NCI-H187 treated with DMSO at 0.1 percent for 48 hours (cell line): ENCODE data around the gene SRPK3.
A peak's percentile ranks its signal among the peaks of the same experiment; 100 is the strongest.
"Not testable (repeated sequence)": the region's sequence is repeated elsewhere in the genome, so short reads cannot be mapped to it uniquely, and the experiment has no call there.

Source experiments
- DNase-seq: peaks from one replicate; lab custom pipeline; 2025; lab: John Stamatoyannopoulos, UW

The SRPK3 gene

DNA sequence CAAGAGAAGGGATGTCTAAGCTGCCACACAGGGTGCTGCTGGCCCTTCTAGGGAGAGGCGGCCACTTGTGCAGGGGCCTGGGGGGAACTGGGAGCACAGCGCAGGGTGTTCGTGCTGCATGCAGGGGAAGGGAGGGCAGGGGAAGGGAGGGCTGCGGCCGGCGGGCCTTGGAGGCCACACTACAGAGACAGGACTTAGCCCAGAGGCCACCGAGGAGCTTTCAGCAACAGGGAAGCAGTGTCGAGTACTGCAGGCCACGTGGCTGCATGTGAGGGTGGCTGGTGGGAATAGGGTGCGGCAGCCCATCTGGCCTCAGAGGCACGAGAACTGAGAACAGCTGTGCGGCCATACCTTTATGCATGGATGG is 35.8 kb upstream of the SRPK3 start:
- not testable (repeated sequence) for DNase-seq

DNA sequence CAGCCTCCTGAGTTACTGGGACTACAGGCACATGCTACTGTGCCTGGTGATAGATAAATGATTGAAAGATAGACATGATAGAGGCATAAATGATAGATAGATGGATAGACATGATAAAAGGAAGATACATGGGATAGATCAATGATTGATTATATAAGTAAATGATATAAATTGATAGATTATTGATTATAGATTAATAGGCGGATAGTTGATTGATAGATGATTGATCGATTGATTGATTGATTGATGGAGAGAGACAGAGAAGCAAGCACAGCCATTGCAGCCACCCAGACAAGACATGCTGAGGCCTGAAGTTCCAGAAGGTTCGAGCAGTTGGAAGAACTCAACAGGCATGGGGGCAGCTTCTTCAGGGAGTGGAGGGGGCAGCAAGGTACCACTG is 34.5 kb upstream of the SRPK3 start:
- no peak for DNase-seq

DNA sequence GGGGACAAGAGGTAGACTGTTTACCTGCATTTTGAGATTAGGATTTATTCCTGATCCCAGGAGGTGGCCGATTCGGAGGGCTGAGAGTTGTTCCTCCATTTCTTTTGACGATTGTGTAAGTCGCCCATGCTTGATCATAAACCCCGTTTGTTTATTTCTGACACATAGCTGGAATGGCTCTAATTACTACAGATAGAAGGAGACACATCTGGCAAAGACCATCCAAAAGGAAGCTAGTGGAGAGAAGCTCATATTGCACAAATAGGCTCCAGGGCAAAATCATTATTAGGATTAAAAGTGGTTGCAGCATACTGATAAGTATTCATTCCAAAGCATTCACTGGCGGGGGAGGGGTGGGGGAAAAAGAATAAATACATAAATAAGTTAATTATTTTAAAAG is 33.9 kb upstream of the SRPK3 start:
- DNase-seq: not testable (repeated sequence)

DNA sequence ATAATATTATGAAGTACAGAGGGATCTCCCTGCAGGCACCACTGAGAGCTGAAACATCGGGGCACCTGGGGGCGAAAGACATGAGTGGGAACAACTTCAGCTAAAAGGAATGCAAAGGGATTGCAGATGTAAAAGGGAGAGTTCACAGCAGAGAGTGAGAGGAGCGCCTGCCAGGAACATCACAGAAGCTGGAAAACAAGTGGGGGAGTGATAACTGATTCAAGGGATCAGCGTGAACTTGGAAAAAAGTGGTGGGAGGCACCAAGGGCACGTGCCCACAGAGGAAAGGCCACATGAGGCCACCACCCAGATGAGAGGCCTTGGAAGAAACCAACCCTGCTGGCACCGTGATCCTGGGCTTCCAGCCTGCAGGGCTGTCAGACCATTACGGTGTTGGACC is 31.8 kb upstream of the SRPK3 start:
- DNase-seq: not testable (repeated sequence)

DNA sequence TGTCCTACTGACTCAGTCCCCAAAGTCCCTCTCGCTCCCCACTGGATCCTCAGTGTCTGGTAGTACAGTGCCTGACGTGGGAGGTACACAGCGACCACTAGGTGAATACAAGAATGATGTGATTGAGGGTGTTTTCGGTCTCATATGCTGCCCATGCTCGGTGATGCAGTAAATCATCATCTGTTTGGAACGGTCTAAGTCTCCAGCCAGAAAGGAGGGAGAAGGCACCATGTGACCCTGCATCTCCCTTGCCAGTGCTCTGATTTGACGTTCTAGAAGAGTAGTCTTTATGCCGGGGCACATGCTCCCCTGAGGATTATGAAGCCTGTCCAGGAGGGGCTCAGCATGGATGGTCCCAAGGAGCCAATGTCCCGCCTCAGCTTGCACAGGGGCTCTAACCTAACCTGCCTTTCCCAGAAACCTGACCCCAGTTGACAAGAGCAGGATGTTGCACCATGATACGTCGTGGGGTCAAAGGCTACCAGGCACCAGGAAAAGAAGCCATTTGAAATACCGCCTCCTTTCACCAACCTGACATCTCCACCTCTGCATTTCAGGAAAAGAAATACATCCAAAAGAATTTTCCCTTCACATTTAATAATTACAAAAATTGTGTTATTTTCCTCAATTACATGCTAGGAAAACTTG is 30.6 kb upstream of the SRPK3 start:
- DNase-seq: no peak

DNA sequence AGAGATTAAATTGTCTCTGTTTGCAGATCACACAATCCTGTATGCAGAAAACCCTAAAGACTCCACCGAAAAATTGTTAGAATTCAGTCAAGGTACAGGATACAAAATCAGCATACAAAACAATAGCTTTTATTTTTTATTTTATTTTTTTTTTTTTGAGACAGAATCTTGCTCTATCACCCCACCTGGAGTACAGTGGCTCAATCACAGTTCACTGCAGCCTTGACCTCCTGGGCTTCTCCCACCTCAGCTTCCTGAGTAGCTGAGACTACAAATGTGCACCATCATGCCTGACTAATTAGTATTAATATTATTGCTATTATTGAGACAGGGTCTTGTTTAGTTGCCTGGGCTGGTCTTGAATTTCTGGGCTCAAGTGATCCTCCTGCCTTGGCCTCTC is 25.7 kb upstream of the SRPK3 start:
- DNase-seq: no peak

DNA sequence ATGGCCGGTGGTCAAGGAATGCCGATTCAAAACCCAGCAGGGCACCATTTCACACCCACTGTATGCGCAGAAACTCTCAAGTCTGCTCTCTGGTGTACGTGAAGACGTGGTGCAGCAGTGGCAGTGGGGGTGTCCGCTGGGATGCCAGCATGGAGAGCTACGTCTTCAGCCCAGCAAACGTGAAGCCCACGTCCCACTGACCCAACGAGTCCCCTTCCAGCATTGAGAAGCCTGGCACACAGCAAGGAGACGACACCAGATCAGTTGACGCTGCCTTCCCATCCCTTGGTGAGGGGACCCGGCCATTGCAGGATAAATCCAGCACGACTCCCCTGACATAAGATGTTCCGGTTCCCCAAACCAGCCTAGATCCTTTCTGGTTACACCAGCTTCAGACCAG is 19.0 kb upstream of the SRPK3 start:
- no peak for DNase-seq

DNA sequence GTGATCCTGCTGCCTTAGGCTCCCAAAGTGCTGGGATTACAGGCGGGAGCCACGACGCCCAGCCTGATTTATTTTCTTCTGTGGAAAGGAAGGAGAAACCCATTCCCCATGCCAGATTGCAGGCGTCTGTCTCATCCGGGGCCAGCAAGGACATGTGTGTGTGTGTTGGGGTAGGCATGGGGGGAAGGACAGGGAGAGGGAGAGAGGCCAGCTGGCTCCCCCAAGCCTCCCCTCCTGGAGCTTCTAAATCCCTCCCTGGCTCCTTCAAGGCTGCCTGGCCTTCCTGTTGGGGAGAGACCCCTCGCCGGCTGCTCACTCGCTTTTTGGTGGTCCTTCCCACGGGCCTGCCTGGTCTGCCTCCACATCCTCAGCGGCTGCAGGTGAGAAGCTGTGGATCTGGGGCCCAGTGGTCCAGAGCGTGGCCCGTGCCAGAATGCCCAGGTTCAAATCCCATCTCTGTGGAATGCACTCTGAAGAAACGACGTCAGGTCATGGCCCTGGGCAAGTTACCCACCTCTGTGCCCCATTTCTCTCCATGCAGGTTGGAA is 18.1 kb upstream of the SRPK3 start:
- no peak for DNase-seq

DNA sequence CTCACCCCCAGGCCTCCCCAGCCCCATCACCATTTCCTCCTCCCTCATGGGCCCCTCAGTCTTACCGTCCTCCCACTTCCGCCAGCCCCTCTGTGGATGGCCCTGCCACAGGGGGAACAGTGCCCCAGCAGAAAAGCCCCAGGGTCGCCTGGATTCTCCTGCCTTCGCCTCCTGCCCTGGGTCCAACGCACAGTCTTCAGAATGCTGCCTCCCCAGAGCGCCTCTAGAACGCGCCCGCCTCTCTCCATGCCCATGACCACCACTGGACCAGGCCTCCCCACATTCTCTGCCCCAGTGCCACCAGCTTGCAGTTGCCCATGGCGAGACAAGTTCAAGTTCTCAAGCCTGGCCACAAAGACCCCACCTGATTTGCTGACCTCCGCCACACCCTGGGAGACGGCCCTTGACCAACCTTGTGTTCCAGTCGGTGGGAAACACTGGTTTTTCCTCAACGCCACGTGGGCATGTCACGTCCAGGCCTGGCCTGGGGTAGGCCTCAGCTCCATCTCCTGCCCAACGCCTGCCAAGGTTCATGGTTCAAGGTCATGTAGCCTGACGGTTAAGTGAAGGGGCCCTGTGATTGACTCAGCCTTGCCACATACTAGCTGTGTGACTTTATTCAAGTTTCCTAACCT is 17.4 kb upstream of the SRPK3 start:
- DNase-seq: no peak

DNA sequence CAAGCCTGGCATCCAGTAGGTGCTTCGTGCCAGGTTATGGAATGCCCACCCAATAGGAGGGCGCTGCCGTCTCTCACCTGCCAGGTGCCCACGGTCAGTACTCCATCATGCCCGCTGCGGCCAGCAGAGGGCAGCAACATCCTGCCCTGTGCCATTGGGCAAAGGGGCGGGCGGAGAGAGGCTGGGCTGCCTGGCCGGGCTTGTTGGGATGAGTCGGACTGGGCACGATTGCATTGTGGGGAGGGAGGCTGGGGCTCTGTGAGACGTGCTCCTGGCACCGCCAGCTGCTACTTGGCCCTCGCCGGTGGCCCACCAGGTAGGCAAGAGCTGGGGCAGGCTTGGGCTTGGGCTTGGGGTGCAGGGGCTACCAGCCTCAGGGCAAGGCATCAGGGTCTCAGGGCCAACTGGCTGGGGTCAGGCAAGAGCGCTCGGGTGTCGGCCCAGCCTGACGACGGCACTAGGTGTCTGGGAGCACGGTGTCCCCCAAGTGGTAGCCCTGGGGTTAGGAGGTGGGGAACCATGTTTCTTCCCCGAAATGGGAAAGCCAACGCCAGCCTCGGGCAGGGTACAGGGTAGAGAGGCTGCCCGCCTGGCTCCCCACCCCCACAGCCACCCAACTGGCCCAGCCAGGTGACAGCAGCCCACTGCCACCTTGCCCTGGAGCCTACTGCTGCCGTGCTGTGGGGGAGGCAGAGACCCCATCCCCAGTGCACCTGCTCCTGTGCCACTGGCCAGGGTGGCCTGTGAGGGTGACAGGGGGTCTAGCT is 16.7 kb upstream of the SRPK3 start, which contains the start of gene PLXNB3:
Gene PLXNB3, plus strand, starts transcription at position 261 of the 767 bp plus-strand sequence. CDS start 1,287 bp downstream, outside the sequence.
- DNase-seq: peak; percentile 61

DNA sequence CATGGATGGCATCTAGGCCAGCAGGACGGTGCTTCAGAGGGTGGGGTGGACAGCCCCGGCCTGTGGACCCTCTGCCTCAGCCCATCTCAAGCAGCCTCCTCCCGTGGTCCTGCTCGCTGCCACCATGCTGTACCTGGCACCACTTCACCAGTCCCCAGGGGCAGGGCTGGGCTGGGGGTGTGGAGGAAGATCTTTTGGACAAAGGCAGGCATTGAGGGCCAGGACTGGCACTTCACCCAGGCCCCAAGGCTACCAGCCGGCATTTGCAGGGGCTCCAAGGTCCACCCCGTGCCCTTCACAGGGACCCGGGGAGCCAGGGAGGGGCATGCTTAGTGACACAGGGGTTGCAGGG is 16.1 kb upstream of the SRPK3 start:
- no peak for DNase-seq

DNA sequence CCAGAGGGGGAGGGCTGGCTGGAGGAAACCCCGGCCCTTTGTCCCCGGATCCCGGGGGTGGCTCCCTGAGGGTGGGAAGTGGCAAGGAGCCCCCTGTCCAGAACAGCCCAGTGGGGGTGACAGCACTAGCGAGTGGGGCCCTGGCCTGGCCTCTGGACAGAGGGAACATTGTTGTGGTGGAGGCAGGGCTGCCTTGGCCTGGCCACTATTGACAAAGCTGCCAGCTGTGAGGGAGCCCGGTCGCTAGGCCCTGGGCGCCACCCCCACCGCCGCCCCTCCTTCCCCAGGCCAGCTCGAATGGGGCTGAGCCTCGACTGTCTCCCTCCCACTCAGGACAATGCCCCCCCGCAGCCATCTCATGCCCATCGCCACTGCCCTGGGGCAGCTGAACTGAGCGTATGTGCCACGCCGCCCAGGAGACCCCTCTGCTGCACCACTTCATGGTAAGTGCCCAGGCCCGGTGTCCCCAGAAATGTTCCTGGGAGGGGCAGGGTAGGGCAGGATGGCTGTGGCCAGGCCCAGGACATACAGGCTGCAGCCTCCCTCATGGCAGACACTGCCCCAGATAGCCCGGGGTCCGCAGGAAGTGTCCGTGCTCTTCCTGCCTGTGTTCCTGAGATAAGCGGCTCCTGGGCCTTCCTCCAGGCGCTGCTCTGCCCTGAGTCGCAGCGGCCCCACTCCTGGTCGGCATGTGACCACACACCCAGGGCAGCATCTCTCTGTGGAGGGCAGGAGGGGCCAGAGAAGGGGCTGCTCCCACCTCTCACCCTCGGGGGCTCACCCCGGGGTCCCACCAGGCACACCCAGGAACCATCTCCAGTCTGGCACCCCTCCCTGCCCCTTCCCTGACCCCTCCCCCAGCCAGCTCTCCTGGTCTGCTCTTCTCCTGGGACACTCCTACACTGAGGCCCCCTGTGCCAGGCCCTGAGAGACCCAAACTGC is 15.4 kb upstream of the SRPK3 start:
- no peak for DNase-seq

DNA sequence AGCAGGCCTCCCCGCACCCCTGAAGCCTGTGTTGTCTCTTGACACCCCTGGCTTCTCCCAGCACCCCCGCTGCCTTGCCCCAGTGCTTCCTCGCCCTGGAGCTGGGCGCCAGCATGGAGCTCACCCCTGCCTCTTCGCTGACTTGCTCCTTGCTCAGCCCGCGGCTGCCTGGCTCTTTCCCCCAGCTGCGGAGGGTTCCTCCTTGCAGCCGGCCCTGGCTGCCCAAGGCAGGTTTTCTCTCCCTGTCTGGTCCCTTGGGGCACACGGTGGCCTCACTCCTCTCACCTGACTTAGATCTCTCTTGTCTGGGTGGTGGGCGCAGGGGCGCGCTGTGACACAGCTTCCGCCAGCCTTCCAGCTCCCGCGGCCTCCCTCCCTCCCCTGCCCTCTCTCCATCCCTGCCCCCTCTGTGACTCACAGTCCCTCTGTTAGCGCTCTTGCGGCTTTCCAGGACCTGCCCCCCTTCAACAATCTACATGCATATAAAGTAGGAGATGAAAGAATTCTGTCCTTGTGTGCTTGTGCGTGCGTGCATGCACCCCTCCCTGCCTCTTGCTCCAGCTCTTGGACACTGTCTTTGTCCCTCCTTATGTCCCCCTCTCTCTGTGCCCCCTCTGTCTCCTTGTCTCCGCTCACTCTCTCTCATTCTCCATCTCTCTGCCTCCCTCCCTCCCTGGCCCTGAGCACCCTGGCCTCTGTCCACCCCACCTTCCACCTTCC is 14.6 kb upstream of the SRPK3 start:
- no peak for DNase-seq

DNA sequence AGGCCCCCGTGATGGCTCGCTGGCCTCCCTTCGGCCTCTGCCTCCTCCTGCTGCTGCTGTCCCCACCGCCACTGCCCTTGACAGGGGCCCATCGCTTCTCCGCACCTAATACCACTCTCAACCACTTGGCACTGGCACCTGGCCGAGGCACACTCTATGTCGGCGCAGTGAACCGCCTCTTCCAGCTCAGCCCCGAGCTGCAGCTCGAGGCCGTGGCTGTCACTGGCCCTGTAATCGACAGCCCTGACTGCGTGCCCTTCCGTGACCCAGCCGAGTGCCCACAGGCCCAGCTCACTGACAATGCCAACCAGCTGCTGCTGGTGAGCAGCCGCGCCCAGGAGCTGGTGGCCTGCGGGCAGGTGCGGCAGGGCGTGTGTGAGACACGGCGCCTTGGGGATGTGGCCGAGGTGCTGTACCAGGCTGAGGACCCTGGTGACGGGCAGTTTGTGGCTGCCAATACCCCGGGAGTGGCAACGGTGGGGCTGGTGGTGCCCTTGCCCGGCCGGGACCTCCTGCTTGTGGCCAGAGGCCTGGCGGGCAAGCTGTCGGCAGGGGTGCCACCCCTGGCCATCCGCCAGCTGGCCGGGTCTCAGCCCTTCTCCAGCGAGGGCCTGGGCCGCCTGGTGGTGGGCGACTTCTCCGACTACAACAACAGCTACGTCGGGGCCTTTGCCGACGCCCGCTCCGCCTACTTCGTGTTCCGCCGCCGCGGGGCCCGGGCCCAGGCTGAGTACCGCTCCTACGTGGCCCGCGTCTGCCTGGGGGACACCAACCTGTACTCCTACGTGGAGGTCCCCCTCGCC is 13.8 kb upstream of the SRPK3 start:
- DNase-seq: no peak

DNA sequence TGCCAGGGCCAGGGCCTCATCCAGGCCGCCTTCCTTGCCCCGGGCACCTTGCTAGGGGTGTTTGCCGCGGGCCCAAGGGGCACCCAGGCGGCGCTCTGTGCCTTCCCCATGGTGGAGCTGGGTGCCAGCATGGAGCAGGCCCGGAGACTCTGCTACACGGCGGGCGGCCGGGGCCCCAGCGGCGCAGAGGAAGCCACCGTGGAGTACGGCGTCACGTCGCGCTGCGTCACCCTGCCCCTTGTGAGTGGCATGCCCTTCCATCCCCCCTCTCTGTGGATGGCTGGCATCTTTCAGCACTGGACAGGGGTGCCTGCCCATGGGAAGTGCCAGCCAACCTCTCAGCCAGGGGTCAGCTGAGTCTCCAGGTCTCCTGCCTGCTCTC is 13.2 kb upstream of the SRPK3 start:
- no peak for DNase-seq

DNA sequence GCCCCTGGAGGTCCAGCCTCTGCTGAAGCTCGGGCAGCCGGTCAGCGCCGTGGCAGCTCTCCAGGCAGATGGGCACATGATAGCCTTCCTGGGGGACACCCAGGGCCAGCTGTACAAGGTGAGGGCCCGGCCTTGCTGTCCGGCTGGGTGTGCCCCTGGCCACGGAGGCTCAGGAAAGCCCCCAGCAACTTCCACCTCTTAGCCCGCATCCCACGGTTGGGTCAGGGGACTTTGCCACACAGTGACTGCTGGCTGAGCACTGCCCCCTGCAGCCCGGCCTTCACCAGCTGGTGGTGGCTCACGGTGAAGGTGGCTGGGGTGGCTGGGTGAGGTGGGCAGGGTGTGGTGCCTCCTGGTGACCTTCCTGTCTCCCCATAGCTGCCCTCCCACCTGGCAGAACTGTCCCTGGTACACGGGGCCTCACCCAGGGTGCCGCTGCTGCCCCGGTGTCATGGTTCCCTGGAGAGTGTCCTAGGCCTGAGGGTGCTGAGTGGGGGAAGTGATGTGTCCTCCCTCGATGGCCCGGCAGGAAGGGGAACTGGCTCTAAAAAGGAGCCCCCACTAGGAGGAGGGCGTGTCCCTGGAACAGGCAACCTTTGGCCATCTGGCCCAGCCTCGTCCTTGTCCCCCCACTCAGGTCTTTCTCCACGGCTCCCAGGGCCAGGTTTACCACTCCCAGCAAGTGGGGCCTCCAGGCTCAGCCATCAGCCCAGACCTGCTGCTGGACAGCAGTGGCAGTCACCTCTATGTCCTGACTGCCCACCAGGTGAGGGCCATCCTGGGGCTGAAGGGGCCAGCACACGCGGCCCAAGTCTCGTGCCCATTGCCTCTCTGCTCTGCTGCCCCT is 12.3 kb upstream of the SRPK3 start:
- DNase-seq: no peak

DNA sequence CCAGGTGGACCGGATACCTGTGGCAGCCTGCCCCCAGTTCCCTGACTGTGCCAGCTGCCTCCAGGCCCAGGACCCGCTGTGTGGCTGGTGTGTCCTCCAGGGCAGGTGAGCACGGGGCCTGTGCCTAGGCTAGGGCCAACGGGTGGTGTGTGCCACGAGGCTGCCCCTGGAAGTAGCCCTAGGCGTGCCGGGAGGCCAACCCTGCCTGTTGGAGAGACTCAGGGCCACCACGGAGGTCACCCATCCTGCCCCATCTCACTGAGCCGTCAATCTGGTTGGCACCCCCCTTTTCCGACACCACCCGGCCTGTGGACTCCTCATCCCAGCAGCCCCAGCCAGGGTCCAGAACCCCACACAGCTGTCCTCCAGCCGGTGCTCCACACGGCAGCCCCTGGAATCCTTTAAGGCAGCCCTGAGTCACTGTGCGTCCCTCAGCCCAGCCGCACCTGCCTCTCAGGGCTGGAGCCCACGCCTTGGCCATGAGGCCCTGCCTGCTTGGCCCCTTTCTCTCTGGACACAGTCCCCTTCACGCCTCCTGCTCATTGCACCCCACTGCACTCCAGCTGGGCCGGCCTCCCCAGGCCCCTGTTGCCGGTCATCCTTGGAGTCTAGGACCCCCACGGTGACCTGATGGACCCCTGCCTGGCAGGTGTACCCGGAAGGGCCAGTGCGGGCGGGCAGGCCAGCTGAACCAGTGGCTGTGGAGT is 11.5 kb upstream of the SRPK3 start:
- no peak for DNase-seq

DNA sequence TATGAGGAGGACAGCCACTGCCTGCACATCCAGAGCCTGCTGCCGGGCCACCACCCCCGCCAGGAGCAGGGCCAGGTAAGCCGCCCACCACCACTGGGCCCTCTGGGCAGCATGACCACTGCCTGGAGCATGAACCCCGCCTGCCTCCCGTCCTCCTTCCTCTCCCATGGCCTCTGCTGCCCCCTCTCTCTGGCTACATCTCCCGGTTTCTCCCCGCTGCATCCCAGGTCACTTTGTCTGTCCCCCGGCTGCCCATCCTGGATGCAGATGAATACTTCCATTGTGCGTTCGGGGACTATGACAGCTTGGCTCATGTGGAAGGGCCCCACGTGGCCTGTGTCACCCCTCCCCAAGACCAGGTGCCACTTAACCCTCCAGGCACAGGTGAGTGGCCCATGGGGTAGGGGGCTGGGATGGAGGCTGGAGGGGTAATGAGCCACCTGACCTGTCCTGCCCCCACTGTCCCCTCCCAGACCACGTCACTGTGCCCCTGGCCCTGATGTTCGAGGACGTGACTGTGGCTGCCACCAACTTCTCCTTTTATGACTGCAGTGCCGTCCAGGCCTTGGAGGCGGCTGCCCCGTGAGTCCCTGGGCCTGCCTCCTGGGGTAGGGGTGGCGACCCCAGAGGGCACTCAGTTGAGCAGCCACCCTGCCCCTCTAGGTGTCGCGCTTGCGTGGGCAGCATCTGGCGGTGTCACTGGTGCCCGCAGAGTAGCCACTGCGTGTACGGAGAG is 10.8 kb upstream of the SRPK3 start:
- DNase-seq: no peak
